ENCODE results near the gene SERTAD3.

SERTAD3 gene

GRCh38 chr19:40422748-40423566 is 21.2 kb downstream of the SERTAD3 start:
- Histone ChIP-seq H3K18ac (ENCODE audit: low read depth in 1 of 2, low read length in 2 of 2) (no peak overlapping the region), H3K4ac (ENCODE audit: low read depth in 1 of 2, low read length in 2 of 2) (peak overlapping the region in 1 of 2 experiments; percentile 12), H3K4me3 (ENCODE audit: insufficient read depth in 1 of 2, low read depth in 1 of 2, low read length in 2 of 2) (no peak overlapping the region), H3K4me1 (ENCODE audit: control insufficient read depth, insufficient read depth, low read depth, low read length) (peaks cover 11% of the 10 kb centered on the region), H3K9ac (ENCODE audit: low read length) (peak overlapping the region; percentile 99), H3K9me3 (ENCODE audit: control insufficient read depth, low read length) (no peaks in the 10 kb centered on the region), H2BK12ac (ENCODE audit: low read length in 2 of 2) (peak overlapping the region; percentile 28 to 49), H4K8ac (ENCODE audit: low read length) (peak overlapping the region; percentile 31), H3K14ac (ENCODE audit: low read length in 2 of 2) (no peak overlapping the region), H3K36me3 (ENCODE audit: control insufficient read depth in 1 of 2, insufficient read depth in 2 of 2, low read depth in 1 of 2, low read length in 2 of 2) (peaks cover 11 to 15% of the 10 kb centered on the region in 2 experiments), H4K91ac (ENCODE audit: low read length) (peak overlapping the region; percentile 22), H2AFZ (ENCODE audit: low read depth, low read length) (no peak overlapping the region), H3K4me2 (ENCODE audit: low read length, poor library complexity, severe bottlenecking) (no peak overlapping the region), H3K27ac (ENCODE audit: low read length, poor library complexity, severe bottlenecking) (peak overlapping the region; percentile 9), H2BK15ac (ENCODE audit: low read depth, poor library complexity, severe bottlenecking) (peak overlapping the region; percentile 60), H3K79me1 (replicated peaks; ENCODE audit: low read length, poor library complexity, severe bottlenecking) (peaks cover 6% of the 10 kb centered on the region), H3K23ac (ENCODE audit: low read length in 2 of 2) (peak overlapping the region in 1 of 2 experiments; percentile 40), H2AK5ac (ENCODE audit: low read length, severe bottlenecking) (peak overlapping the region; percentile 80), H2BK5ac (ENCODE audit: low read depth, low read length, poor library complexity, severe bottlenecking) (no peak overlapping the region), H2BK120ac (ENCODE audit: low read depth, low read length) (peak overlapping the region; percentile 19), H3K27me3 (ENCODE audit: control insufficient read depth in 1 of 2, insufficient read depth in 1 of 2, low read length in 2 of 2) (no peaks in the 10 kb centered on the region)
- WGBS: 96% methylated on average over 28 of the region's 31 CpGs
- DNase-seq: no peak

DNA sequence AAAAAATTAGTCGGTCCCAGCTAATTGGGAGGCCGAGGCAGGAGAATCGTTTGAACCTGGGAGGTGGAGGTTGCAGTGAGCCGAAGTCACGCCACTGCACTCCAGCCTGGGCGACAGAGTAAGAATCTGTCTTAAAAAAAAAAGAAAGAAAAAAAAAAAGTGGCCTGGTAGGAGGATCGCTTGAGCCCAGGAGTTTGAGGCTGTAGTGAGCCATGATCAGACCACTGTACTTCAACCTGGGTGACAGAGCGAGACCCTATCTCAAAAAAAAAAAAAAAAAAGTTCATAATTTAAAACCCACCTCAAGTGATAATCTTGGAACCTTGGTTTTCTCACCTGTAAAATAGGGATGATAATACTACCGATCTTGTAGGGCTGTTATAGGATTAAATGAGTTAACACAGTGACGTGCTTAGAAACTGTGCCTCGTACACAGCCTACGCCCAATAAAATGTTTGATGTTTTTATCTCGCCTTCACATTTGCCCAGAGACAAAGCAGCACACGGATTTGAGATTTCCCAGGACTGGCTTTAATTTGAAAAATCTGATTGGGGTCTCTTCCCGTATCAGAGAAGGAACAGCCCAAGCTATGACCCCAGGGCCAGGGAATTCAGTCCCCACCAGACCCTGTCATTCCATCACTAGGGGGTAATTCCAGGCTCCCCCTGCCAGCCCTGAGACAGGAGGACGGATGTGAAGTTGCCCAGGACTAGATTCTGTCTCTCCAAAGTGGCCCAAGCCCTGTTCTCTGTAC is 22.0 kb downstream of the SERTAD3 start:
- H2BK15ac ChIP-seq (ENCODE audit: low read depth, poor library complexity, severe bottlenecking): peak overlapping the region; percentile 82
- peaks cover 6% of the 10 kb centered on the region for H3K79me1 ChIP-seq (replicated peaks; ENCODE audit: low read length, poor library complexity, severe bottlenecking)
- no peak overlapping the region for H2AFZ ChIP-seq (ENCODE audit: low read depth, low read length)
- H4K8ac ChIP-seq (ENCODE audit: low read length): peak overlapping the region; percentile 31
- DNase-seq: no peak
- no peak overlapping the region for H3K14ac ChIP-seq (ENCODE audit: low read length in 2 of 2)
- H2AK5ac ChIP-seq (ENCODE audit: low read length, severe bottlenecking): peak overlapping the region; percentile 80
- H3K36me3 ChIP-seq (ENCODE audit: control insufficient read depth in 1 of 2, insufficient read depth in 2 of 2, low read depth in 1 of 2, low read length in 2 of 2): peaks cover 11 to 15% of the 10 kb centered on the region in 2 experiments
- peak overlapping the region; percentile 15 to 28 for H2BK12ac ChIP-seq (ENCODE audit: low read length in 2 of 2)
- 87% methylated on average over 14 of the region's 16 CpGs for WGBS
- H2BK120ac ChIP-seq (ENCODE audit: low read depth, low read length): peak overlapping the region; percentile 19
- no peak overlapping the region for H3K4me2 ChIP-seq (ENCODE audit: low read length, poor library complexity, severe bottlenecking)
- H3K9me3 ChIP-seq (ENCODE audit: control insufficient read depth, low read length): no peaks in the 10 kb centered on the region
- H3K4ac ChIP-seq (ENCODE audit: low read depth in 1 of 2, low read length in 2 of 2): no peak overlapping the region
- H3K27ac ChIP-seq (ENCODE audit: low read length, poor library complexity, severe bottlenecking): peak overlapping the region; percentile 93
- H3K9ac ChIP-seq (ENCODE audit: low read length): peak overlapping the region; percentile 99
- peak overlapping the region; percentile 22 for H4K91ac ChIP-seq (ENCODE audit: low read length)
- H3K4me3 ChIP-seq (ENCODE audit: insufficient read depth in 1 of 2, low read depth in 1 of 2, low read length in 2 of 2): peak overlapping the region in 1 of 2 experiments; percentile 82
- peaks cover 13% of the 10 kb centered on the region for H3K4me1 ChIP-seq (ENCODE audit: control insufficient read depth, insufficient read depth, low read depth, low read length)
- H2BK5ac ChIP-seq (ENCODE audit: low read depth, low read length, poor library complexity, severe bottlenecking): no peak overlapping the region
- no peaks in the 10 kb centered on the region for H3K27me3 ChIP-seq (ENCODE audit: control insufficient read depth in 1 of 2, insufficient read depth in 1 of 2, low read length in 2 of 2)
- no peak overlapping the region for H3K18ac ChIP-seq (ENCODE audit: low read depth in 1 of 2, low read length in 2 of 2)
- peak overlapping the region in 1 of 2 experiments; percentile 40 for H3K23ac ChIP-seq (ENCODE audit: low read length in 2 of 2)

GRCh38 chr19:40420766-40421765 is 23.1 kb downstream of the SERTAD3 start:
- peak overlapping the region; percentile 96 for H3K27ac ChIP-seq (ENCODE audit: low read length, poor library complexity, severe bottlenecking)
- peak overlapping the region; percentile 82 for H2BK15ac ChIP-seq (ENCODE audit: low read depth, poor library complexity, severe bottlenecking)
- peak overlapping the region; percentile 63 to 82 for H3K4me3 ChIP-seq (ENCODE audit: insufficient read depth in 1 of 2, low read depth in 1 of 2, low read length in 2 of 2)
- peak overlapping the region; percentile 88 for H3K4me2 ChIP-seq (ENCODE audit: low read length, poor library complexity, severe bottlenecking)
- peak overlapping the region; percentile 88 for H4K91ac ChIP-seq (ENCODE audit: low read length)
- peaks cover 11 to 15% of the 10 kb centered on the region in 2 experiments for H3K36me3 ChIP-seq (ENCODE audit: control insufficient read depth in 1 of 2, insufficient read depth in 2 of 2, low read depth in 1 of 2, low read length in 2 of 2)
- peak overlapping the region; percentile 95 to 96 for H3K4ac ChIP-seq (ENCODE audit: low read depth in 1 of 2, low read length in 2 of 2)
- peak overlapping the region; percentile 90 to 98 for H3K18ac ChIP-seq (ENCODE audit: low read depth in 1 of 2, low read length in 2 of 2)
- peak overlapping the region; percentile 96 for H2BK5ac ChIP-seq (ENCODE audit: low read depth, low read length, poor library complexity, severe bottlenecking)
- no peaks in the 10 kb centered on the region for H3K27me3 ChIP-seq (ENCODE audit: control insufficient read depth in 1 of 2, insufficient read depth in 1 of 2, low read length in 2 of 2)
- H2AFZ ChIP-seq (ENCODE audit: low read depth, low read length): peak overlapping the region; percentile 92
- peak overlapping the region; percentile 4 to 92 for H2BK12ac ChIP-seq (ENCODE audit: low read length in 2 of 2)
- H3K23ac ChIP-seq (ENCODE audit: low read length in 2 of 2): peak overlapping the region in 1 of 2 experiments; percentile 91
- peak overlapping the region; percentile 81 for H2AK5ac ChIP-seq (ENCODE audit: low read length, severe bottlenecking)
- peaks cover 15% of the 10 kb centered on the region for H3K4me1 ChIP-seq (ENCODE audit: control insufficient read depth, insufficient read depth, low read depth, low read length)
- H3K9ac ChIP-seq (ENCODE audit: low read length): peak overlapping the region; percentile 99
- no peaks in the 10 kb centered on the region for H3K9me3 ChIP-seq (ENCODE audit: control insufficient read depth, low read length)
- H2BK120ac ChIP-seq (ENCODE audit: low read depth, low read length): peak overlapping the region; percentile 86
- H3K14ac ChIP-seq (ENCODE audit: low read length in 2 of 2): peak overlapping the region in 1 of 2 experiments; percentile 99
- H3K79me1 ChIP-seq (replicated peaks; ENCODE audit: low read length, poor library complexity, severe bottlenecking): peaks cover 6% of the 10 kb centered on the region
- DNase-seq: peak; percentile 94
- WGBS: 2% methylated on average over 53 of the region's 56 CpGs
- peak overlapping the region; percentile 79 for H4K8ac ChIP-seq (ENCODE audit: low read length)
